Adrenal gland (tissue), 5 donors: ENCODE data around the gene BMP5.

ENCODE experiments used
- POLR2A ChIP-seq, 2 donors: fragments of 450-650 bp; IDR thresholded peaks; one replicate each; pipeline ENCODE4 v1.6.1; 2017; ENCODE audit warnings: antibody characterized with exemption in 2 of 2, mild to moderate bottlenecking in 2 of 2, moderate library complexity in 1 of 2
- TF ChIP-seq, protein P1 (sequence below), 6 experiments: fragments of 450-650 bp in 4 of 6; fragments of 200-600 bp in 2 of 6; sonication (generic) in 1 of 6; IDR thresholded peaks; 1 replicate in 5 of 6; 2 replicates in 1 of 6; pipeline versions ENCODE4 v1.5.1 to v1.8.0; 2016 to 2021; ENCODE audit warnings: antibody characterized with exemption in 6 of 6, mild to moderate bottlenecking in 2 of 6, moderate library complexity in 1 of 6
- donor health status: DM: no; HTN: no; CAD: no.

- TF ChIP-seq, protein P1, sequence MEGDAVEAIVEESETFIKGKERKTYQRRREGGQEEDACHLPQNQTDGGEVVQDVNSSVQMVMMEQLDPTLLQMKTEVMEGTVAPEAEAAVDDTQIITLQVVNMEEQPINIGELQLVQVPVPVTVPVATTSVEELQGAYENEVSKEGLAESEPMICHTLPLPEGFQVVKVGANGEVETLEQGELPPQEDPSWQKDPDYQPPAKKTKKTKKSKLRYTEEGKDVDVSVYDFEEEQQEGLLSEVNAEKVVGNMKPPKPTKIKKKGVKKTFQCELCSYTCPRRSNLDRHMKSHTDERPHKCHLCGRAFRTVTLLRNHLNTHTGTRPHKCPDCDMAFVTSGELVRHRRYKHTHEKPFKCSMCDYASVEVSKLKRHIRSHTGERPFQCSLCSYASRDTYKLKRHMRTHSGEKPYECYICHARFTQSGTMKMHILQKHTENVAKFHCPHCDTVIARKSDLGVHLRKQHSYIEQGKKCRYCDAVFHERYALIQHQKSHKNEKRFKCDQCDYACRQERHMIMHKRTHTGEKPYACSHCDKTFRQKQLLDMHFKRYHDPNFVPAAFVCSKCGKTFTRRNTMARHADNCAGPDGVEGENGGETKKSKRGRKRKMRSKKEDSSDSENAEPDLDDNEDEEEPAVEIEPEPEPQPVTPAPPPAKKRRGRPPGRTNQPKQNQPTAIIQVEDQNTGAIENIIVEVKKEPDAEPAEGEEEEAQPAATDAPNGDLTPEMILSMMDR (IDR thresholded peaks at IDR 0.05) = no peak
- TF ChIP-seq POLR2A (IDR thresholded peaks at IDR 0.05) = no peak
Measured at GRCh38 chr6:55794136-55794812, 81.1 kb downstream of the BMP5 start.
